GM12872 (cell line): ENCODE results near the gene KNCN.

Experiments used
- TF ChIP-seq, protein P1 (sequence below): IDR thresholded peaks from 3 replicates; pipeline ENCODE4 v1.5.1; 2011; ENCODE audit warnings: low read depth, mild to moderate bottlenecking, low read length, moderate library complexity; ENCODE audit not compliant: insufficient read depth

The KNCN gene

GRCh38 chr1:46532498-46533178, 18.8 kb downstream of the KNCN start:
- TF ChIP-seq, protein P1, sequence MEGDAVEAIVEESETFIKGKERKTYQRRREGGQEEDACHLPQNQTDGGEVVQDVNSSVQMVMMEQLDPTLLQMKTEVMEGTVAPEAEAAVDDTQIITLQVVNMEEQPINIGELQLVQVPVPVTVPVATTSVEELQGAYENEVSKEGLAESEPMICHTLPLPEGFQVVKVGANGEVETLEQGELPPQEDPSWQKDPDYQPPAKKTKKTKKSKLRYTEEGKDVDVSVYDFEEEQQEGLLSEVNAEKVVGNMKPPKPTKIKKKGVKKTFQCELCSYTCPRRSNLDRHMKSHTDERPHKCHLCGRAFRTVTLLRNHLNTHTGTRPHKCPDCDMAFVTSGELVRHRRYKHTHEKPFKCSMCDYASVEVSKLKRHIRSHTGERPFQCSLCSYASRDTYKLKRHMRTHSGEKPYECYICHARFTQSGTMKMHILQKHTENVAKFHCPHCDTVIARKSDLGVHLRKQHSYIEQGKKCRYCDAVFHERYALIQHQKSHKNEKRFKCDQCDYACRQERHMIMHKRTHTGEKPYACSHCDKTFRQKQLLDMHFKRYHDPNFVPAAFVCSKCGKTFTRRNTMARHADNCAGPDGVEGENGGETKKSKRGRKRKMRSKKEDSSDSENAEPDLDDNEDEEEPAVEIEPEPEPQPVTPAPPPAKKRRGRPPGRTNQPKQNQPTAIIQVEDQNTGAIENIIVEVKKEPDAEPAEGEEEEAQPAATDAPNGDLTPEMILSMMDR = peak; percentile 59; the same call in 2 of the 3 replicates

GRCh38 chr1:46532095-46532494, 19.4 kb downstream of the KNCN start:
- TF ChIP-seq, protein P1 = no peak

DNA sequence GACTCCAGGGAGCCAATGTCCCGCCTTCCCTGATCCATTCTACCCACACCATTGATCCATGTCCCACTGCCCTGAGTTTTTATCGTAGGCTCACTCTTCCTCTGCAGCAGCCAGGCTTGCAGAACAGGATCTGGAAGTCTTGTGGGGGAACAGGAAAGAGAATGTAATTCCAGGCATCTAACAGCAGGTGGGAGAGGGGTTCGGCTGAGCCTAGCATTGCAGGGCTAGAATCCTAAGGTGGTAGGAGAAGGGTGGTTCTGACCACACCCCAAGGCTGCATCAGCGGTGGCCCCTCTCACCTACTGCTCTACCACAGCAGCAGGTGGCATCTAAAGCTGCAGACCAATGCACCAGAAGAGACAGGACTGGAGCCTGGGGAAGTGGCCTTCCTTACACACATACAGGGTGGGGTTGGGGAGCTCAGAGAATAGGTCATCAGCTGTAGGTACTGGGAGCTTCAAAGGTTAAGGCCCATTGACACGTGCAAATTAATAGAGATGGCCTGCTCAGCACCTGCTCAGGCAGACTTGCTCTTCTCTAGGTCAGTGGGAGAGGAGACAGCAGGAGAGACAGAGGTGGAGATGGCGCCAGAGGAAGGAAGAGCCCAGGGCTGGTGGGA, 20.5 kb downstream of the KNCN start:
- TF ChIP-seq, protein P1 = no peak

DNA sequence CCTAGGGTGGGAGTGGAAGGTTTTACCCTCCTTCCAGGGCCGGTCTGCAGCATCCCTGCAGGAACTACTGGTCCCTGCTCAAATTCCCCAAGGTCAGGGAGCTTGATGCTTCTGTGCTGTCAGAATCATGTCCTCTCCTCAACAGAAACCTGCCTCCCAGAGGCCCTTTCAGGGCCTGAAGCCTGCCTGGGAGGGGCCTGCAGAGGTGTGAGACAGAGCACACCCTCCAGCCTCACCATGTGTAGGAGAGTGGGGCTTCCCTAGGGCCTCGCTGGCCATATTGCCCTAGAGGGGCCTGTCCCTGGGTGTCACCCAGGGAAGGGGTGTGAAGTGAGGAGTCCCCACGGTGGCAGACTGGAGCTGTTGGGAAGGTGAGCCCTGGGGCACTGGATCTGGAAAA, 21.1 kb downstream of the KNCN start:
- TF ChIP-seq, protein P1 = no peak

DNA sequence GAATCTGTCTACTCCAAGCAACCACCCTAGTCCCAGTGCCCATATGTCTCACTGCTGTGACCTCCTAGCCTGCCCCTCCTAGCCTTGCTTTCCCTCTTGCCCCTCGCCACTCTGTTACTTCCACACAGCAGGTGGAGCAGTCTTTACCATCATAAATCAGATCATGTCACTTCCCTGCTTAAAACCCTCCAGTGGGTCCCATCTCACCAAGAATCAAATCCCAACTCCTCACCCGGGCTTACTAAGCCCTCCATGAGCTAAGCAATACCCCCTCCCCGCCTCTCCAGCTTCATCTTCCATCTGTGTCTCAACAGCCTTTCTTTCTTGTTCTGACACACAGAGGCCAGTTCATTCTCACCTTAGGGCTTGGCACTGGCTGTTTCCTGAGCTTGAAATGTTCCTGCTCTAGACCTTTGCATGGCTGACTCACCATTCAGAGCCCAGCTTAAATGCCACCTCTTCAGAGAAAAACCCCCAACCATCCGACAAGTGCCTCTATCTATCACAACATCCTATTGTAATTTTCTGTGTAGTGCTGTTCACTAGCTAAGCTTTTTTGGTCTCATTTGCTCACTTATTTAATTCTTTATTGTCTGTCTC, 22.3 kb downstream of the KNCN start:
- TF ChIP-seq, protein P1 = no peak

GRCh38 chr1:46528297-46528955, 23.0 kb downstream of the KNCN start:
- TF ChIP-seq, protein P1 = no peak
